ENCODE data around the gene ANAPC2.

The ANAPC2 gene

DNA sequence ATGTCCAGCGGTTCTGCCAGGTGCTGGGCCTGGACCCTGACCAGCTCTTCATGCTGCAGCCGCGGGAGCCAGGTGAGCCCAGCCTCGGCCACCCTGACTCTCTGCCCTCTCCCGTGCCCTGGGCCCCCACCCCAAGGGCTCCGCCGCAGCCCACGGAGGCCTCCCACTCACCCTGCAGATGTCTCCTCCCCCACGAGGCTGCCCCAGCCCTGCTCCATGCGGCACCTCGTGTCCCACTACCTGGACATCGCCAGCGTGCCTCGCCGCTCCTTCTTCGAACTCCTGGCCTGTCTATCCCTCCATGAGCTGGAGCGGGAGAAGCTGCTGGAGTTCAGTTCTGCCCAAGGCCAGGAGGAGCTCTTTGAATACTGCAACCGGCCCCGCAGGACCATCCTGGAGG lies 26.3 kb upstream of the ANAPC2 start:
- DNase-seq = no peak

DNA sequence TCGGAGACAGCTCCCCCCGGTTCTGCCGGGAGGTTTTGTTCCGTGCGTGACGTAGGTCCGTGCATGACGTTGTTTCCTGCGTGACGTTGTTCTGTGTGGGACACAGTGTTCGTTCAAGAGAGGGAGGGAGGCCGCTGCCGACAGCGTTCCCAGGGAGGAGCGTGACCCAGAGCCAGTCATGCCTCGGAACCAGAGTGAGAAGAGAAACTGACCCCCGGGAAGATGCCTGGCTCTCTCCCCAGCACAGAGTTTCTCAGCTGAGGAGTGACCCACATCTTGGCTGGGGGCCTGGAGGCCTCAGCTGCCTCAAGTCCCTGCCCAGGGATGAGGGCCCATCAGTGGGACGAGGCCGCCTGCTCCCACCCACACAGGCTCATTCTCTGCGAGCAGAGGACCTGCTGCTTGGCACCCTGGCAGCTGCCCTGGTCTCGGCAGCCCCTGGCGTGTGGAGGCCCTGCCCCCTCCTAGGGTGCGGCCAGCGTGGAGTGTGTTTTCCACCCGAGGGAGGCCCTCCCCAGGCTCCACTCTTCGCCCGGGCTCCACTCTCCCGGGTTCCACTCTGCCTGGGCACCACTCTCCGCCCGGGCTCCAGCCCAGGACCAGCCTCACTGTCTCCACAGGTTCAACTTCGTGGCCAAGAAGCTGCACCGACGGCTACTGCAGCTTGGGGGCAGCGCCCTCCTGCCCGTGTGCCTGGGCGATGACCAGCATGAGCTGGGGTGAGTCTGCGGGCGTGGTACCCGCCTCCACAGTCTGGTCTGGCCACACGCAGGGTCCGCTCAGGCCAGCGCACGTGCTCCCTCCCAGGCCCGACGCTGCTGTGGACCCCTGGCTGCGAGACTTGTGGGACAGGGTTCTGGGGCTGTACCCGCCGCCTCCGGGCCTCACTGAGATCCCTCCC lies 25.1 kb upstream of the ANAPC2 start:
- no peak for DNase-seq

DNA sequence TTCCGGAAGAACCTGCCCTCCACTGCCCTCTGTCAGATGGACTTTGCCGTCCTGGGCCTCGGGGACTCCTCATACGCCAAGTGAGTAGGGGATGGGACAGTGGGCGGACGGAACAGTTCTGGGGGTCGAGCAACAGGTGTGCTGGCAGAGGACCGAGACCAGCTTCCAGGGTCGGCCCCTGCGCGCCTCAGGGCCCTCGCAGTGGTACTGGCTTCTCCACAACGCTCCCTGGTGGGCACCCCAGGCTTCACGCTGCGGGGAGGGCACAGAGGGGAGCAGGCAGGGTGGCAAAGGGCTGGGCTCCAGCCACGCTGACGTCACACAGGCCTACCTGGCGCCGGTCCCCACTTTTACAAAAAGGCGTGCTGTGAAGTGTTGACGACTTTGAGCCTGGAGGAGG lies 24.2 kb upstream of the ANAPC2 start:
- DNase-seq = no peak

DNA sequence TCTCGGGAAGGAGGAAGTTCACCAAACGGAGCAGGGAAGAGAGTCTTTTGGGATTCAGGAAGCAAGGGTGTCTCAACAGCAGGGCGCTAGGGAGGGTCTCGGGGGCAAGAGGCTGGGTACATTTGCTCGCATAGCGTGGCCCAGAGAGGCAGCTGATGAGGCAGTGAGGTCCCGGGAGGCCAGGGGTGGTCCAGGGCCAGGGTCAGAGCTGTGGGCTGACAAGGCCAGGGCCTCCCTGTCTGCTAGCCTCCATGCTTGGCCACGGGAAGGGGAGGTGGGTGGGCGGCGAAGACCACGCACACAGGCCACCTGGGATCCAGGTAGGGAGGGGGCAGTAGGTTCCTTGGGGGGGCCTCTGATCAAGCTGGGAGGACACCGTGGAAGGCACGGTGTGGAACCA lies 23.2 kb upstream of the ANAPC2 start:
- no peak for DNase-seq

DNA sequence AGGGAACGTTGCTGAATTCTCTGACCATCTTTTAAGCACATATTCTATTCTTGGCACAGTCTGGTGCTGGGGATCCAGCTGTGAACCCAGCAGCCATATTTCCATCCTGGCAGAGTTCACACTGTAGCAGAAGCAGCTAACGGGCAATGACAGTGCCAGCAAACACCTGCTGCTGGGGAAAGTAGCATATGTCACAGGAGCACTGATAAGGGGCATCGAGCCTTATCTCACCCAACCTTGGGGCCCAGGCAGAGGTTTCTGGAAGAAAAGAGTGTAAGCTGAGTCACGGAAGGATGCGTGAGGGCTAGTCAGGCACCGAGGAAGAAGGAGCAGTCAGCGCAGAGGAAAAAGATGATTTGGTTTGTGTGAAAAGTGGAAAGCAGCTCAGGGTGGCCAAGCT lies 18.2 kb upstream of the ANAPC2 start:
- no peak for DNase-seq

DNA sequence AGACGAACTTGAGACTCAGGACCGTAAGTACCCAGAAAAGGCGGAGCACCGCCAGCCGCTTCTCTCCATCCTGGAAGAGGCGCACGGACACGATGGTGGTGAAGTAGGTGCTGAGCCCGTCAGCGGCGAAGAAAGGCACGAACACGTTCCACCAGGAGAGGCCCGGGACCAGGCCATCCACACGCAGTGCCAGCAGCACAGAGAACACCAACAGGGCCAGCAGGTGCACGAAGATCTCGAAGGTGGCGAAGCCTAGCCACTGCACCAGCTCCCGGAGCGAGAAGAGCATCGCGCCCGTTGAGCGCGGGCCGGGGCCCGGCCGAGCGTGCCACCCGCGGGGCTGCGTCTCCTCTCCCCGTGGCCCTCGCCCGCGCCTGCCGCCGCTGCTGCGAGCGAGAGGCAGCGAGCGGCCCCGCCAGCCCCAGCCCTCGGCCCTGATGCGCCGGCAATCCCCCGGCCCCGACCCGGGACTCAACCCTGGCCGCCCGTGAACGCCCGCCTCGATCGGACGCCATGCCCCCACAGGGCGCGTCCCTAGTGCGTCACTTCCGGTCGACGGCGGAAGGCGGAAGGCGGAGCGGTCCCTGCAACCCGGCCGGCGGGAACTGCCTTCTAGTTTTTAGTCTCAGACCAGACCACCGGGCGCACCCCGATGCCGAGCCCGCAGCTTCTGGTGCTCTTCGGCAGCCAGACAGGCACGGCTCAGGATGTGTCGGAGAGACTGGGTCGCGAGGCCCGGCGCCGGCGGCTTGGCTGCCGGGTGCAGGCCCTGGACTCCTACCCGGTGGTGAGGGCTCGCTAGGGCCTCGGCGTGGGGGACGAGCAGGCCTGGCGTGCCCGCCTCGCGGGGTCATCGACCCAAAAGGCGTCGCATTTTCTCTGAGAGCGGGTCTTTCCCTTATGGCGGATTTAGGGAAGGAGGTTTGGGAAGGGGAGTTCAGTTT lies 17.0 kb upstream of the ANAPC2 start, which contains the start of the genes NDOR1 and TMEM203:
TSS of gene NDOR1 (plus strand) at position 575 of the 944 bp plus-strand sequence. CDS start at position 653, 78 bp downstream.
TSS of gene TMEM203 (minus strand) at position 523 of the 944 bp plus-strand sequence. CDS start at position 289, 234 bp downstream.
- DNase-seq = peak; percentile 74

DNA sequence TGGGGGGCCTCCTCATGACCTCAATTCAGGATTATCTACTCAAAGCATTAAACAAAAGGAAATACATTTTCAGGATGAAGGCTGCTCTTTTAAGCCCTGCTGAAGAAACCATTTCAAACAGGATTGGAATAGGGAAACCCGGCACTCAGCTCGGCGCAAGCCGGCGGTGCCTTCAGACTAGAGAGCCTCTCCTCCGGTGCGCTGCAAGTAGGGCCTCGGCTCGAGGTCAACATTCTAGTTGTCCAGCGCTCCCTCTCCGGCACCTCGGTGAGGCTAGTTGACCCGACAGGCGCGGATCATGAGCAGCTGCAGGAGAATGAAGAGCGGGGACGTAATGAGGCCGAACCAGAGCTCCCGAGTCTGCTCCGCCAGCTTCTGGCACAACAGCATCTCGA lies 16.4 kb upstream of the ANAPC2 start:
- DNase-seq = no peak

DNA sequence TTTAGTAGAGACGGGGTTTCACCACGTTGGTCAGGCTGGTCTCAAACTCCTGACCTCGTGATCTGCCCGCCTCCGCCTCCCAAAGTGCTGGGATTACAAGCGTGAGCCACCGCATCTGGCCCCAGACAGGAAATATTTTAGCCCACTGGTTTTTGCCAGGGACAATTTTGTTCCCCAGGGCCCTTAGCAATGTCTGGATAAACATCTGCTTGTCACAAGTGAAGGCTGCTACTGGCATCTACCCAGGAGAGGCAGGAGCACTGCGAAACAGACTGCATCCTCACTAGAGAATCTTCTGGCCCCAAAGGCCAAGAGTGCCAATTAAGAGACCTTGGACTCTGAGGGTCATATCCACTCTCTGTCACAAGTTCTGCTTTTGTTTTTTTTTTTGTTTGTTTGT lies 14.6 kb upstream of the ANAPC2 start:
- no peak for DNase-seq

DNA sequence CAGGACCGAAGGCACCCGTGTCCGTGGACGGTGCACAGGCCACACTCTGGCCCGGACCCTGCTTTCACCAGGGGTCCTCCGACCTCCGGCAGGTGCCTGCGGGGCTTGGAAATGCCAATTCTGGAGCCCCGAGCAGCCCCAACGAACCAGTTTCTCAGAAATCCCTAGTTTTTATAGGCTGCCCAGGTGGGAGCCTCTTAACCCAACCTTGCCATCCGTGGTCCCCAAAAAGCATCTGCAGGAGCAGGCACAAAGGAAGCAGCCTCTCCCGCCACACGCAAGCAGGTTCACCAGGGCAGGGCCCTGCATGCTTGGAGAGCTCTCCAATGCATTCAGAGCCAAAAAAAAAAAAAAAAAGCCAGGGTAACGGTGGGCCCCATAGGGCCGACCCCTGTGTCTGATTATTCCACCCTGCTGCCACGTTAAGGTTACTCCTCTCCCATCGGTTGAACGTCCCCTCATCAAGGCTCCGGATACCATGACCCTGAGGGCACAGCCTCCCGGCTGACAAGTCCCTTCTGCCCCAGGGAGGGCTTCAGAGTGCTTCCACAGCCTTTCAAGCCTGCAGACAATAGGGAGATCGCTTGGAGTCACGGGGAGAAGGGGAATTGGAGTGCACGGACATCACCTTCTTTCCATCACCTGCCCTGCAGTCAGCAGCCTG lies 13.0 kb upstream of the ANAPC2 start:
- no peak for DNase-seq

DNA sequence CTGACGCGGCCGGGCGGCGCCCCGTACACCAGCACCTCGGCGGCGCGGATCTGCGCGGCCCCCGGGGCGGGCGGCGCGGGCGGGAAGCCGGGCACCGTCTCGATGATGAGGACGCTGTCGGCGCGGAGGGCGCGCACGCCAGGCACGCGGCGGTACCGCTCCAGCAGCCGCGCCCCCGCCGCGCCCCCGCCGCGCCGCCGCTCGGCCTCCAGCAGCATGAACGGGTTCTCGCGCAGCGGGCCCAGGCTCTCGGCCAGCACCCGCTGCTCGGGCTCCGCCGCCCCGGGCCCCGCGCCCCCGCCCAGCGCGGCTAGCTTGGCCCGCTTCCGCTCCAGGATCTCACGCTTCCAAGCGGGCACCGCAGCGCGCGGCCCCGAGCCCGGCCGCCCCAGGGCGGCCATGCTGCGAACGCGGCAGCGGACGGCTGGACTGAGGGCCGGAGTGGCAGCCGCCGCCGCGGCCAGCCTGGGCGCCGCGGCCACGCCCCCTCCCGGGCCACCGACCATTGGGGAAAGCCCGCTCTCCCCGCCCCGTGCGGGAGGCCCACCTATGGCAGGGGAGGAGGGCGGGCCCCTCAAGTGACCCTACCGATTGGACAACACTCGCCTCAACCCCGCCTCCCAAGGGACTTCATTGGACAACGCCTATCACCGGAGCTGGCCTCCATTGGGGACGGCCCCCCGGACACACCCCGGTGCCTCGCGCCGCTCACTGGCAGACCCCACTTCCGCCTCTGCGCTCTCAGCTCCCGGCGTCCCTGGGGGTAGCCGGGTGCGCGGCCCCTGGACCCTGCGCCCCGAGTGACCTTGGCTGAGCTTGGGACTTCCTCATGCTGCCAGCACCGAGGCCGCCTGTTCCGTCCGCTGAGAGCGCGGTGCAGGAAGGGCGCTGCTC lies 12.2 kb upstream of the ANAPC2 start, which contains the start of gene TPRN:
TSS of gene TPRN (minus strand) at position 431 of the 894 bp plus-strand sequence. CDS start at position 401, 30 bp downstream.
- DNase-seq = peak; percentile 99

DNA sequence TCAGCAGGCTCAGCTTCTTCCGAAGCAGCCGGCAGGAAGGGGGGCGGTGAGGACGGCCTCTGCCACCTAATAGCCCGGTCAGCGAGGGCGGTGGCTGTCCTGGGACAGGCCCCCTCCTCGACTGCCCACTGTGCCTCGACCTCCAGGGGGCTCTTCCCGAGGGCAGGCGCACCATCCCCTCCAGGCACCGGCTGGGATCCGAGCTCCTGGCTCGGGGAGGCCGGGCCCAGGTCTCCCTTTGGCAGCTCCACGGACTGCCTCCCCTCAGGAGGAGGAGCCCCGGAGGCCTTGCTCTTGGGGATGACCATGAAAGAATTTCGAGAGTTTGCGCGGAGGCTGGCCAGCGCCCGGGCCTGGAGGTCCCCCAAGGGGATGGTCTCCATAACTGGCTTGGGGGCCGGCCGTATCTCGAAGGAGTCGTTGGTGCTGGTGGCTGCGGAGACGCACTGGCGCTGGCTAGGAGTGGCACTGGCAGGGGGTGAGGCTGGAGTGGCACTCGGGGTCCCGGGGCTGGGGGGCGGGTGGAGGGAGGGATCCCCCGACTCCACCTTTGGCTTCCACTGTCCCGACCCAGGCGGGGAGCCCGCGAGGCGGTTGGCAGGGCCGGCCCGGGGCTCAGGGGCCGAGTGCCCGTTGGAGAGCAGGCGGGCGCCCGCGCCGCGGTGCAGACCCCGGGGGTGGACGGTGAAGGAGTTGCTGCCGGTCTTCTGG lies 11.2 kb upstream of the ANAPC2 start:
- no peak for DNase-seq

DNA sequence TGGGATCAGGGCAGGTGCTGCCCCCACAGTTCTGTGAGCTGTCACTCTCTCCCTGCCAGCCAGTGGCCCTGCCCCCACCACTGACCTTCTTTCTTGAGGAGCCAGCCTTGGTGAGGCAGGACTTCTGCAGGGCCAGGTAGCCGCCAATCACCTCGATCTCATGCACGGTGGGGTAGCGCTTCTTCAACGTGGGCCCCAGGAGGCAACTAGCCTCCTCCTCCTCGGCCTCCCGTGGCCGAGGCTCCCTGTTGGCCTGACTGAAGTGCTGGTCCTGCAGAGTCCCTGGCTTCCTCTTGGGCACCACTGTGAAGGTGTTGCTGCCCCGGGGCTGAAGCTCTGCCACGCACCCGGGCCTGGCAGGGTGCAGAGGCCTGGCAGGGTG lies 10.5 kb upstream of the ANAPC2 start:
- no peak for DNase-seq

DNA sequence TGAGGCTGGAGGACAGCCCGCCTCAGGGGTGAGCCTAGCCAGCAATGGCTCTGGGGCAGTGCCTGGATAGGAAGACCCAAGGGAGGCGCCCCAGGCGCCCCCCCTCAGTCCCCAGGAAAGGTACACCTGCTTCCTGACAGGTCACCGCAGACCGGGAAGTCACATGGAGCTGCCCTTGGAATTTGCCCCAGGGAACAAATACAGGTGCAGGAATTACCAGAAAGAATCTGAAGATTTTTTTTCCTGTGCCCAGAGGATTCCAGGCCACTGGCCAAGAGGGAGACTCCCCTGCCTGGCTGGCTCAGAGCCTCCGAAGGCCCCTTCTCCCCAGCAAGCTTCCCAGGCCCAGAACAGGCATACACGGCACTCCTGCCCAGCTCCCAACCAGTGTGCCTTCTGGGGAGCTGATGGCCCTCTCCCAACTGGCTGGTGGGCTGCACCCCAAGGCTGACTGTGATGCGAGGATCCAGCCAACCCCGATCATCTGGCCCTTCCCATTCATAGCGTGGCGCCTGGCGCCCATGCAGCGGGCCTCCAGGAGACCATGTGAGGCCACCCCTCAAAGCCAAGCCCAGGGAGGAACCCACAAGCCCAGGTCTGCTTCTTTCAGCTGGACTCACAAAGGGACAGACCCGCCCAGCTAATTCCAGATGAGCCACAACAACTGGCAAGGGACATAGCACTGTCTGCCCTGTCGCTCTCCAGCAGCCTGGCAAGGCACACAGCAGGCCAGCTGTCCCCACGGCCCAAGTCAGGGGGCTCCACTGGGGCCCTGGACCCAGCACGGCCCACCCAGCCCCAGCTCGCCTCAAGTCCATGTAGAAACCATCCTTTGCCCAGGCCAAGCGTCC lies 9.9 kb upstream of the ANAPC2 start:
- DNase-seq = no peak

DNA sequence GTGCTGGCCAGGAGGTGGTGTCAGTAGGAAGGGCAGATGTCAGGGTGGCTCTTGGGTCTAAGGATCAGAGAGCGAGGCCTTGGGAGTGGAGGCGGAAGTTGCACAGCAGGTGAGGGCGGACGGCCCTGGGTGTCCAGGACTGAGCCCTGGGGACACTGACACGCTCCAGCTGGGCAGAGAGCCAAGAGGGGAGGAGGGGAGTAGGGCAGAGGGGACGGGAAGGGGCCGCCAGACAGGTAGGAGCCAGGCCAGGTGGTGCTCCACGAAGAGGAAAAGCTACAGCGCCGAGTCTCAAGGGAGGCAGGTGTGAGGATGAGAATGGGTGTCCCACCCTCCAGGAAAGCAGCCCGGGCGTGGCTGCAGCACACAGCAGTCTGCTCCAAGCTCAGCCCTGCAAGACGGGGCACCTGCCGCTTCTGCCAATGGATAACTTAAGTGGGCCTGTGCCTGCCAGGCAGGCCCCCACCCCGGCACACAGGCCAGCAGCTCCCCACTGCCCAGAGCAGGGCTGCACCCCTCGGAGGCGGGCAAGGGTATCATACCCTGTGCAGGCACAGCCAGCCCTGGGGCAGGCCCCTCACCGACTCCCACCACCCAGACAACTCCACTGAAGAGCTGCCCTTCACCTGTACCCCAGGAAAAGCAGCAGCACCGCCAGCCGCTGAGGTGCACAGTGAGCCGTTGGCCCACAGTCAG lies 7.3 kb upstream of the ANAPC2 start:
- DNase-seq = no peak

DNA sequence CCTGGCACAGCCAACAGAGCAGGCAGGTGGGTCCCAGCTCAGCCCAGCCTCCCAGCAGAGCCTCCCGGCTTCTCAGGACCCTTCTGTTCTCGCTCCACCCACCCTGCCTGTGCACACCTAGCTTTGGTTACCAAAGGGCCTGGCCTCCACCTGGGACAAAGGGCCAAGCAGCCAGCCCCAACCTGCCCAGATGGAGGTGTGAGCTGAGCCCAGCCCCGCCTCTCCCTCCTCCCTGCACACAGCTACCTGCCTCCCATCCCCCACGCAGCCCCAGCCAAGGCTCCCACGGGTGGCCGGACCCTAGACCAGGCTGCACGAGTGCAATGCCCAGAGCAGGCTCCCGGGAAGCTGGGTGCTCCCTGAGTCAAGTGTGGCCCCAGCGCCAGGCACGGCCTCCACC lies 6.5 kb upstream of the ANAPC2 start:
- DNase-seq = no peak

DNA sequence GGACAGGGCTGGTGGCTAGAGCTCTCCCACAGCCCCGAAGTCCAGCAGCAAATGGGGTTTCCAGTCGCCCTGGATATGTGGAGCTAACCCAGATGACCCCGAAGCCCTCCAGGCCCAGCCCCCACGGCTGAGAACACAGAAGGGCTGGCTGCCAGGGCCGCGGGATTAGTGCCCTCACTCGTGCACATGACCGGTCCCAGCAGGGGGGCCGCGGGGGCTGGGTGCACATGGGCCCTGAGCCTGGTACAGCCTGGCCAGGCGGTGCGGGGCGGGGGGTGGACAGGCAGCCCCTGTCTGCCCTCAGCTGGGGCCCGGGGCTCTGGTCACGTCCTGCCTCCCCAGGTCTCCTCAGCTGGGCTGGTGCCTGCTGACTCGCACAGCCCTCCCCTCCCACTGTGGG lies 6.0 kb upstream of the ANAPC2 start:
- DNase-seq = no peak

DNA sequence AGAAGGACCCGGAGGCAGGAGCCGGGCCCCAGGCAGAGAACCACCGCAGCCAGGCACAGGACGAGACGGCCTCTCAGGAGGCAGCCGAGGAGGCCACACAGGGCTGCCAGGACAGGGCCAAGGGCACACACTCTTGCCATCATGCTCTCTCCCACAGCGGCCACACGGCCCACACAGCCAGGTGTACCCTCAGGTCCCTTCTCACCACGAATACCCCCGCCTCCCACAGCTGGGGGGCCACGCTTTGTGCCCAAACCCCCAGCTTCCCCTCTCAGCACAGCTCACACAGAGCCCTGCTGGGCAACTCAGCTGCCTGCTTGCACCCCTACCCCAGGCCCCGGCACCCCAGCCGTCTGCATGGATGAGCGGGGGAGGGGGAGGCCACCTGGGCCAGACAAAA lies 5.4 kb upstream of the ANAPC2 start:
- DNase-seq = no peak

DNA sequence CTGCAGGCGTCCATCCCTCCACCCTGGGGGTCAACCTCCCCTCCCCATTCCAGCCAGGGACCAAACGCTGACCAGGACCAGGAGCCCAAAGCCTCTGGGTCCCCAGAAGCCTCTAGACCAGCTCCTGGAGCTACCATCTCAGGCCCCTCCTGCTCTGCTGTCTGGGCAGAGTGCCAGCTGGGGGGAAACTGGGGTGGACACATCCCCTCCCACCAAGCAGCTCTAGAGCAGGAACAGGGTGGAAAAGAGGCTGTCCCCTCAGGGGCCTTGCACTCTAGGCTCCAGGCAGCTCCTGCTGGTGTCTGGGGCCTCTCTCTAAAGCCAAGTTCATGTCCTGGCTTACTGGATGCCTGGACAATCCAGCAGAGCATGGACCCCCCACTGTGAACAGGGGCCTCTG lies 4.5 kb upstream of the ANAPC2 start:
- DNase-seq = no peak

DNA sequence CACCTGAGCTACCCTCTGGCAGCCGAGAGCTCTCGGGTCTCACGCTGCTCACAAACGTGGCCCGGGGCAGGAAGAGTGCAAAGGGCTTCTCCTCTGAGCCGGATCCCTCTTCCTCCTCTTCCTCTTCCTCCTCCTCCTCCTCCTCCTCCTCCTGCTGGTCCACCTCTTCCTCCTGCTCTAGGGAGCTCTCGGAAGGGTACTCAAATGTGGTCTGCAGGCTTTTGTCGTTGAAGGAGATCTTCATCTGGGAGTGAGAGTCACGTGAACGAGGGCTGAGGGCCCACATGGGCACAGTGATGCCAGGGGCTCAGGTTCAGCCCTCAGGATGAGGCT lies 4.1 kb upstream of the ANAPC2 start:
- DNase-seq = no peak
